Adipose tissue (tissue), 3 donors: ENCODE results near the gene SURF2. TPM values are rescaled to one million over a fixed set of nuclear protein-coding genes. Genes with fewer than 3 reads are reported as not detected.
A peak's percentile ranks its signal among the peaks of the same experiment; 100 is the strongest.

ENCODE experiments used
- H3K27ac ChIP-seq: one replicate; pipeline ENCODE4 v1.5.1; 2013; ENCODE audit warnings: low read depth, low read length
- WGBS, 3 donors: extraction: QIAGEN DNeasy Blood & Tissue Kit; methylation state at CpG; one replicate each; pipeline ENCODE4 v1.1.7; 2013; 5-methylcytosine and 5-hydroxymethylcytosine counted together
- polyA plus RNA-seq, 3 donors: library from polyadenylated mRNA; stranded (reverse); fragments of 200-250 nt; gene quantifications; one replicate each; pipeline ENCODE4 v1.2.3, GENCODE V29; 2013
- donor health status: healthy with polysubstance abuse.
- donor health status: Bipolar disorder and iron deficiency.
- donor health status: healthy.

SURF2 gene
- polyA plus RNA-seq, 3 donors: 21.9 to 32.1 (median 27.8) TPM

GRCh38 chr9:133349965-133350616 lies 6.3 kb upstream of the SURF2 start:
- no peak overlapping the region for H3K27ac ChIP-seq
- 79 to 87% (median 84%) methylated on average over 15 of the region's 15 CpGs for WGBS, 3 donors

GRCh38 chr9:133351526-133351907 lies 4.8 kb upstream of the SURF2 start:
- WGBS, 3 donors: 78 to 90% (median 85%) methylated on average over 3 of the region's 3 CpGs
- no peak overlapping the region for H3K27ac ChIP-seq

GRCh38 chr9:133351908-133352634 lies 4.3 kb upstream of the SURF2 start:
- 75 to 80% (median 76%) methylated on average over 14 of the region's 14 CpGs for WGBS, 3 donors
- H3K27ac ChIP-seq: no peak overlapping the region

GRCh38 chr9:133352635-133353340 lies 3.6 kb upstream of the SURF2 start:
- no peak overlapping the region for H3K27ac ChIP-seq
- 77 to 79% (median 78%) methylated on average over 8 of the region's 8 CpGs for WGBS, 3 donors

- no peak overlapping the region for H3K27ac ChIP-seq
- 78 to 87% (median 81%) methylated on average over 5 of the region's 5 CpGs for WGBS, 3 donors
These were observed 2.8 kb upstream of the SURF2 start for GRCh38 chr9:133353548-133353947.

- 74 to 82% (median 82%) methylated on average over 7 of the region's 7 CpGs for WGBS, 3 donors
- H3K27ac ChIP-seq: no peak overlapping the region
These were observed 1.6 kb upstream of the SURF2 start for GRCh38 chr9:133354766-133355165.

GRCh38 chr9:133355881-133356357 lies 431 bp upstream of the SURF2 start:
- H3K27ac ChIP-seq: peak overlapping the region; percentile 10
- WGBS, 3 donors: 0 to 1% (median 1%) methylated on average over 31 of the region's 31 CpGs

GRCh38 chr9:133357656-133358055 lies 1.3 kb downstream of the SURF2 start:
- 80 to 83% (median 81%) methylated on average over 14 of the region's 14 CpGs for WGBS, 3 donors
- H3K27ac ChIP-seq: no peak overlapping the region

GRCh38 chr9:133359399-133360175 lies 3.2 kb downstream of the SURF2 start:
- 50 to 62% (median 55%) methylated on average over 20 of the region's 20 CpGs for WGBS, 3 donors
- H3K27ac ChIP-seq: no peak overlapping the region

GRCh38 chr9:133360400-133361393 lies 4.3 kb downstream of the SURF2 start:
- H3K27ac ChIP-seq: no peak overlapping the region
- WGBS, 3 donors: 66 to 81% (median 77%) methylated on average over 21 of the region's 21 CpGs

GRCh38 chr9:133361507-133362092 lies 5.2 kb downstream of the SURF2 start:
- 65 to 85% (median 84%) methylated on average over 13 of the region's 13 CpGs for WGBS, 3 donors
- H3K27ac ChIP-seq: no peak overlapping the region

GRCh38 chr9:133362359-133363044 lies 6.2 kb downstream of the SURF2 start:
- 84 to 87% (median 86%) methylated on average over 15 of the region's 15 CpGs for WGBS, 3 donors
- H3K27ac ChIP-seq: no peak overlapping the region

- 89 to 94% (median 90%) methylated on average over 11 of the region's 11 CpGs for WGBS, 3 donors
- H3K27ac ChIP-seq: no peak overlapping the region
These were observed 10.1 kb downstream of the SURF2 start for GRCh38 chr9:133366435-133366834.

- WGBS, 3 donors: 79 to 93% (median 90%) methylated on average over 22 of the region's 22 CpGs
- H3K27ac ChIP-seq: no peak overlapping the region
These were observed 10.9 kb downstream of the SURF2 start for GRCh38 chr9:133367221-133367620.

GRCh38 chr9:133367778-133368177 lies 11.4 kb downstream of the SURF2 start:
- no peak overlapping the region for H3K27ac ChIP-seq
- WGBS, 3 donors: 73 to 86% (median 79%) methylated on average over 10 of the region's 10 CpGs

- H3K27ac ChIP-seq: no peak overlapping the region
These were observed 12.0 kb downstream of the SURF2 start for GRCh38 chr9:133368249-133368881.

More at GRCh38 chr9:133368249-133368881, 12.0 kb downstream of the SURF2 start:
- WGBS, 3 donors: 39 to 70% (median 54%) methylated on average over 18 of the region's 18 CpGs
